Aorta (tissue), 5 donors: ENCODE data around the gene FLII. TPM values are rescaled to one million over a fixed set of nuclear protein-coding genes. Genes with fewer than 3 reads are reported as not detected.

ENCODE experiments used
- ATAC-seq: fragments of 200-7000 bp; cut with Tn5 transposase; one replicate; pipeline ENCODE4 v1.9.1; 2022; ENCODE audit warnings: moderate library complexity; ENCODE audit not compliant: low FRiP score
- DNase-seq, 2 donors: peaks; one replicate each; pipeline ENCODE4 v3.0.0-alpha.2; 2020
- H3K27ac ChIP-seq, 2 donors: one replicate each; pipeline ENCODE4 v1.5.1; 2013; ENCODE audit warnings: low read length in 2 of 2, mild to moderate bottlenecking in 2 of 2, moderate library complexity in 2 of 2, control low read depth in 1 of 2, inconsistent platforms in 1 of 2, low read depth in 1 of 2
- H3K27me3 ChIP-seq, 2 donors: one replicate each; pipeline ENCODE4 v1.6.1; 2013; ENCODE audit warnings: control low read depth in 1 of 2, low read length in 1 of 2, mild to moderate bottlenecking in 1 of 2, moderate library complexity in 1 of 2; ENCODE audit not compliant: insufficient read depth in 2 of 2, control insufficient read depth in 1 of 2
- H3K36me3 ChIP-seq, 2 donors: one replicate each; pipeline ENCODE4 v1.6.1; 2013; ENCODE audit warnings: control low read depth in 1 of 2, low read length in 1 of 2, mild to moderate bottlenecking in 1 of 2; ENCODE audit not compliant: insufficient read depth in 2 of 2, control insufficient read depth in 1 of 2
- H3K4me1 ChIP-seq, 2 donors: one replicate each; pipeline ENCODE4 v1.6.1; 2013; ENCODE audit warnings: low read length in 2 of 2, control low read depth in 1 of 2, mild to moderate bottlenecking in 1 of 2, moderate library complexity in 1 of 2; ENCODE audit not compliant: insufficient read depth in 2 of 2, control insufficient read depth in 1 of 2
- H3K4me3 ChIP-seq, 2 donors: one replicate each; pipeline ENCODE4 v1.5.1; 2013; ENCODE audit warnings: low read length in 2 of 2, control low read depth in 1 of 2, mild to moderate bottlenecking in 1 of 2
- H3K9me3 ChIP-seq: one replicate; pipeline ENCODE4 v1.6.1; 2013; ENCODE audit warnings: mild to moderate bottlenecking, low read length; ENCODE audit not compliant: control insufficient read depth
- WGBS, 2 donors: extraction: QIAGEN DNeasy Blood & Tissue Kit; methylation state at CpG; one replicate each; pipeline ENCODE4 v1.1.7; 2013; 5-methylcytosine and 5-hydroxymethylcytosine counted together
- intact Hi-C, 2 donors: fragments of 100-400 bp; cut with DNase I; formaldehyde crosslinking; loops; one replicate each; pipeline versions ENCODE4 v1.14.2 to v1.15.0; 2022
- polyA plus RNA-seq, 2 donors: library from polyadenylated mRNA; stranded (reverse); fragments of 200-250 nt; gene quantifications; one replicate each; pipeline ENCODE4 v1.2.3, GENCODE V29; 2013
- total RNA-seq, 2 donors: library from RNA; stranded (reverse); fragmentation: NEBNext Ultra II Directional; extraction: Animal tissue kit (Norgen Biotek cat#: 25700); gene quantifications; one replicate each; pipeline ENCODE4 v1.2.1, GENCODE V29; 2021
- donor health status: healthy with polysubstance abuse.
- donor health status: Bipolar disorder and iron deficiency.
- donor health status: DM: no; HTN: no; CAD: no.
- donor health status: DM: no; HTN: no; CAD: no.
- donor health status: DM: yes; HTN: yes; CAD: no.

FLII gene
- total and polyA plus RNA-seq, 4 donors = 87.5 to 355 (median 275) TPM

DNA sequence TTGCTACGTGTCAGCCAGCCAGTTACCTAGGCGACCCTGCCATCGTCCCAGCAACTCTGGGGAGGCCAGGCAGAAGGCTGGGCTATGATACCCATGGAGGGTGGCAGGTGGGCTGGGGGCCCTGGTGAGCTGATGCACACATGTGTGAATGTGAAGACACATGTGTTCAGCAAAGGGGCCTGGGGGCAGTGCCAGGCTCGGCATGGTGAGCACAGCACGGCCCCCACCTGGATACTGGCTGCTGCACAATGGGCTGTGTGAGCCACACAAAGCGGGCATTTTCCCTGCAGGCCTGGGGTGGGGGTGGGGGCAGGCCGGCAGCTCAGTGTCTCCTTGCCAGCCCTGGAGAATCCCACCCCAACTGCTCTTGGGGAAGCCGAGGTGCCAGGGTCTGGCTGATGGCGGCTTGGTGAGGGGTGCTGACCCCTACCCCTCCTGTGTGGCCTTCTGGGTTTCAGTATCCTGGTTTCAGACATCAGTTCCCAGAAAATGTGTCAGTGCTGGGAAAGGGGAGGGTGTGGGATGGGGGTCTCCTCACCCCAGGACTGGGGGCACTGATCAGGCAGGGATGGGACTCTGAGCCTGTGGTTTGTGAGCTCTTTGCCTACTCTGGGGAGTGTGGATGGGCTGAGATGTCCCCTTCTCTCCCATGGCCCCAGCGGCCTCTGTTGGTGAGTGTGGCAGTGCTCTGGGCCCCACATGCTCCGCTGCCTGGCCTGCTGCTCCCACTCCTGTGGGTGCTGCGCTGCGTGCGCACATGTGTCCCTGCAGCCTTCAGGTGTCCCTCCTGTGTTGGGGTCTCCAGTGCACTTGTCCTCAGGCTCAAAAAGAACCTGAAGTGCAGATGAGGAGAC, 28.0 kb downstream of the FLII start:
- intact Hi-C loops = no loop called here

DNA sequence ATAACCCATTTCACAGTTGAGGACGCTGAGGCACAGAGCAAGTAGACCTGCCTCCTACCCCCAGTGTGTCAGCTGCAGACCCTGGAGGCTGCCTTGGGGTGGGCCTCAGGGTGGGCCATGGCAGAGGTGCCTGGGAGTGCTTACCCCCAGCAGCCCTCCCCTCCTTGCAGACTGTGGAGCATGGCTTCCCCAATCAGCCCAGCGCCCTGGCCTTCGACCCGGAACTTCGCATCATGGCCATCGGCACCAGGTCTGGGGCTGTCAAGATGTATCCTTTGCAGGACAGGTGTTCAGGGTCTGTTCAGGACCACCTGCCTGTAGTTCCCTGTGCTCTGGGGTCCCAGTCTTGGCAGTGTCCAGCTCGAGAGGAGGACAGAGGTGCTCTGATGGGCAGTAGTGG, 28.8 kb downstream of the FLII start:
- WGBS, 2 donors = 94 to 97% methylated on average over 6 to 7 of the region's 7 CpGs
- no peaks in the 10 kb centered on the region for H3K4me1 ChIP-seq
- H3K4me3 ChIP-seq = no peak overlapping the region
- no peak overlapping the region for H3K27ac ChIP-seq
- H3K36me3 ChIP-seq = peaks cover 0 to 4% of the 10 kb centered on the region in 2 donors
- no peak for ATAC-seq
- DNase-seq = no peak
- no peaks in the 10 kb centered on the region for H3K27me3 ChIP-seq
- H3K9me3 ChIP-seq = no peaks in the 10 kb centered on the region
- intact Hi-C loops = no loop called here

More for the DNA sequence above, 28.0 kb downstream of the FLII start:
- Histone ChIP-seq H3K27ac (no peak overlapping the region), H3K4me1 (no peaks in the 10 kb centered on the region), H3K36me3 (peaks cover 0 to 4% of the 10 kb centered on the region in 2 donors), H3K9me3 (no peaks in the 10 kb centered on the region), H3K27me3 (no peaks in the 10 kb centered on the region), H3K4me3 (no peak overlapping the region)
- ATAC-seq = no peak
- WGBS, 2 donors = 78 to 83% methylated on average over 14 of the region's 14 CpGs
- no peak for DNase-seq

DNA sequence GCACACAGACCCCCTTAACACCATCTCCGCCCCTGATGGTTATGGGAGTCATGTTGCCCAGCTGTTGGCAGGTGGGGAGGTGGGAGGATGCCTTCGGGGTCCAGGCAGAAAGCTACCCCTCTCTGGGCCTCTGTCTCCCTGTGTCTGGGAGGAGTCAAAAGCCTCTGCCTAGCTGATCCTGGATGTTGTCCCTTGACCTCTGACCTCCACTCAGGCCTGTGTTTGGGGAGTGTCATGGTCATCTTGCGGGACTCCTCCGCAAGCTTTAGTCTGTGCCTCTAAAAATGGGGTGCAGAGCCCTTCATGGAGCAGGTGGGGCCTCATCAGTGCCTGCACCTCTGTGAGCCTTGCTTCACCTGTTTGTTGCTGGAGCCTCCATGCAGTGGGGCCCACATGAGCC, 29.3 kb downstream of the FLII start:
- WGBS, 2 donors = 86% methylated on average over 4 of the region's 4 CpGs
- intact Hi-C loops = no loop called here
- no peak for ATAC-seq

DNA sequence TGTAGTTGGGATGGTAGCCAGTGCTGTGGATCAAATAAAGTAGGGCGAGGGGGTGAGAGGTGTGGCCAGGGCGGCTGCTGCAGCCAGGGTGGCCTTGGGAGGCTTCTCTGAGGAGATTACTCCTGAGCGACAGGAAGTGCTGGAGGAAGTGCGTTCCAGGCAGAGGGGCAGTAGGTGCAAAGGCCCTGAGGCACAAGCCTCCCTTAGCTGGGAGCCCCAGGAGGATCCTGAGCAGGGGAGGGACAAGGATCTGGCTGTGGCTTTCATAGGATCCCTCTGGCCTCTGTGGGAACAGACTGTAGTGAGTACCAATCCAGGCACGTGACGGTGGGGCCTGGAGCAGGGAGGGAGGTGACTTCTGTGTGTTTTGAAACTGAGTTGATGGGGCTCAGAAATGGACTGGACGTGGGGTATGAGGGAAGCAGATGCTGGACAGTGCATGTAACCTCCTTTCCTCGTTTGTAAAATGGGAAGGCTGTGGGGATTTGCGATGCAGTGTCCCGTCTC, 30.3 kb downstream of the FLII start:
- Histone ChIP-seq H3K27ac (no peak overlapping the region), H3K4me3 (no peak overlapping the region), H3K9me3 (no peaks in the 10 kb centered on the region), H3K4me1 (no peaks in the 10 kb centered on the region), H3K27me3 (no peaks in the 10 kb centered on the region), H3K36me3 (no peaks in the 10 kb centered on the region)
- 89 to 90% methylated on average over 10 of the region's 10 CpGs for WGBS, 2 donors
- no peak for DNase-seq
- intact Hi-C loops = no loop called here
- ATAC-seq = no peak

More for the DNA sequence above, 29.3 kb downstream of the FLII start:
- Histone ChIP-seq H3K27ac (no peak overlapping the region), H3K27me3 (no peaks in the 10 kb centered on the region), H3K36me3 (peaks cover 0 to 4% of the 10 kb centered on the region in 2 donors), H3K9me3 (no peaks in the 10 kb centered on the region), H3K4me3 (no peak overlapping the region), H3K4me1 (no peaks in the 10 kb centered on the region)
- no peak for DNase-seq

DNA sequence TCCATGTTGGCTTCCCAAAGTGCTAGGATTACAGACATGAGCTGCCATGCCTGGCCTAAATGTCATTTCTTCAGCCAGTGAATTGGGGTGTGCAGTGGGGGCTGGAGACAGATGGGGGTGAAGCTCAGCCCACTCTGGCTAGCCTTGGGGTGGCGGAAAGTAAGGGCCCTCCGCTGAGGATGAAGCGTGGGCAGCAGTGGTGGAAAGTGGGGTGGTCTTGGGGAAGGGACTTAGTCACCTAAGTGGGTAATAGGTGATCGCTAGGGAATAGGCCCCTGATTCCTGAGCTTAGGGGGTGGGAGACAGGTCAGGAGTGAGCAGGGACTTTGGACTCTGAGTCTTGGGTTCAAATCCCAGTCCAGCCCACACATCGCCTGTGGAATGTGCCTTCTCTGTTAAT, 30.9 kb downstream of the FLII start:
- Histone ChIP-seq H3K9me3 (no peaks in the 10 kb centered on the region), H3K27ac (no peak overlapping the region), H3K36me3 (no peaks in the 10 kb centered on the region), H3K4me3 (no peak overlapping the region), H3K27me3 (no peaks in the 10 kb centered on the region), H3K4me1 (no peaks in the 10 kb centered on the region)
- intact Hi-C loops = no loop called here
- ATAC-seq (no peak), DNase-seq (no peak)
- WGBS, 2 donors = 97 to 99% methylated on average over 5 of the region's 5 CpGs

DNA sequence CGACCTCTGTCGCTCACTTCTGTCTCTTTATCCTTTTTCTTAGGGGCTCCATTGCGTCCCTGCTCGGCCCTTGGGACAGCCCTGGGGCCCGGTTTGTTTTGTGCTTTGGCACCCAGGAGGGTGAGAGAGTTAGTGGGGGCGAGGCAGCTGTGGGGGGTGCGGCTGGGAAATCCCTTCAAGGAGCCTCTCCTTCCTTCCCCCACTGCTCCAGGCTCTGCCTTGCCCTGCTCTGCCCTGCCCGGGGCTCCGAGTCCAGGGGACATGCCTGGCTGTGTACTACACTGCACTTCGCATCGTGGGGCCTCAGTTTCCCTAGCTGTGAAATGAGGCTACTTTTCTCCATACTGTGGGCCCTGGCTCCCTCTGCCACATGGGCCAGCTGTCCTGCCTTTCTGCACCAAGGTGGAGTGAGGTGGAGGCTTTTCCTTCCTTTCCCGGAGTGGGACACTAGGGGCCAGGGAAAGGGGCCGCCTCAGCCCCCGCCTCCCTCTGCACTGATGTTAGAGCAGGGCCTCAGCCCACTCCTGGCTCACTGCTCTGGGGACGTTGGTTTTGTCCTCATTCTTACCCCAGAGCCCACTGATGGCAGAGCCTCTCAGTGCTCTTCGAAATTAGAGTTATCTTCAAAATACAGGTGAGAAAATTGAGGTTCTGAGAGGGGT, 32.1 kb downstream of the FLII start:
- H3K9me3 ChIP-seq = no peaks in the 10 kb centered on the region
- H3K36me3 ChIP-seq = no peaks in the 10 kb centered on the region
- no peaks in the 10 kb centered on the region for H3K27me3 ChIP-seq
- no peak for ATAC-seq
- intact Hi-C loops = no loop called here
- H3K4me1 ChIP-seq = no peaks in the 10 kb centered on the region
- WGBS, 2 donors = 18 to 22% methylated on average over 16 of the region's 16 CpGs
- H3K27ac ChIP-seq = no peak overlapping the region
- H3K4me3 ChIP-seq = peak overlapping the region; percentile 91 to 94
- peak in 1 of 2 donors; percentile 74 for DNase-seq

DNA sequence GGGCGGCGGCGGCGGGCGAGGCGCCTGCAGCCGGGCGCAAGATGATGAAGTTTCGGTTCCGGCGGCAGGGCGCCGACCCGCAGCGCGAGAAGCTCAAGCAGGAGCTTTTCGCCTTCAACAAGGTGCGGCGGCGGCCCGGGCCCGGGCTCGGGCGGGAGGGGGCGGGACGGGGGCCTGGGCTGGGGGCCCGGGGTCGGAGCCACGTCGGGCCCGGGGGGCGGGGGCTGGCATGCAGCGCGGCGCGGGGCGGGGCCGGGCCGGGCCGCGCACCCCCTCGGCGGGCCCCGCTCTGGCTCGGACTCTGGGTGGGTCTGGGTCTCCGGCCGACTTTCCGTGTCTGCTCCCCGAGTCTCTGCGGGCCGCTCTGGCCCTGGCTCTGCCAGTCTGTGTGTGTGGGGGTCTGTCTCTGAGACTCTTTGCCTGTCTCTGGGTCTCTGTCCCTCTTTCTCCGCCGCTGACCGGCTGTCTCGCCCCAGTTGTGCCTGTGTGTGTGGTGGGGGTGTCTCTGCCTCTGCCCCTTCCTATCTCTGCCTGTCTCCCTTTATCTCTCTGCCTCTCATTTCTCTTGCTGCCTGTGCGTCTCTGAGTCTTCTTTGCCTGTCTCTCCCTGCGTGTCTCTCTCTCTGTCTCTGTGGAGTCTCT, 32.8 kb downstream of the FLII start:
- WGBS, 2 donors = 0 to 1% methylated on average over 12 to 57 of the region's 57 CpGs
- no peaks in the 10 kb centered on the region for H3K9me3 ChIP-seq
- intact Hi-C loops = no loop called here
- H3K36me3 ChIP-seq = no peaks in the 10 kb centered on the region
- DNase-seq = no peak
- H3K4me3 ChIP-seq = peak overlapping the region; percentile 91 to 94
- peak; percentile 8 for ATAC-seq
- no peaks in the 10 kb centered on the region for H3K4me1 ChIP-seq
- no peak overlapping the region for H3K27ac ChIP-seq
- H3K27me3 ChIP-seq = no peaks in the 10 kb centered on the region

DNA sequence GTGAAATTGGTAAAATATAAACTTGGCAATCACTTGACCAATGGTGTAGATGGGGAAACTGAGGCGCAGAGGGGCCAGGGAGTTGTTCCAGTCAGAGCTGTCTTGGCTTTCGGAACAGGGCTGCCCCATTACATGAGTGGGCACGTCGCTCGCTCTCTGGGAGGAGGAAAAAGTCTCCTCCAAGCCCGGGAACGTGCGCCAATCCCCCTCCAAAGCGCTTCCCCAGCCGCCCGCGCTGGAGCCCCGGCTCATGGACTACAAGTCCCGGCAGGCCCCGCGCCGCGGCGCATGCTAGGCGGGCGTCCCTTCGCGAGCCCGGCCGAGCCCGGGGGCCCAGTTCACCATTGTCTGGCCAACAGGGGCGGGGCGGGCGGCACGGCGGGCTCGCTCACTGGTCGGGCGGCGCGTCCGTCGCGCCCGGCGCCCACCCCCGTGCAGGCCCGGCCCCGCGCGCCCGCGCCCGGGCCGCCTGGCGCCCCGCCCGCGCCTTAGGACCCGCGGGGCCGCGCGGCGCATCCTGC, 33.4 kb downstream of the FLII start, which contains the start of gene LLGL1:
TSS of gene LLGL1 (plus strand) at position 515 of the 521 bp plus-strand sequence. CDS start 48 bp downstream, outside the sequence.
- intact Hi-C loops = no loop called here

More for the DNA sequence above, 33.4 kb downstream of the FLII start, which contains the start of gene LLGL1:
- H3K9me3 ChIP-seq = no peaks in the 10 kb centered on the region
- H3K27ac ChIP-seq = no peak within 1 kb of the TSS
- no peaks in the 10 kb centered on the region for H3K27me3 ChIP-seq
- no peaks in the 10 kb centered on the region for H3K36me3 ChIP-seq
- H3K4me1 ChIP-seq = no peaks in the 10 kb centered on the region
- ATAC-seq (peak; percentile 97), DNase-seq (peak; percentile 98 to 99)
- H3K4me3 ChIP-seq = peak within 1 kb of the TSS; percentile 91 to 94
- WGBS, 2 donors = 1 to 2% methylated on average over 36 to 60 of the region's 60 CpGs
